SK-N-SH (cell line): Measurements from ENCODE around the gene TTC31. TPM values are rescaled to one million over a fixed set of nuclear protein-coding genes. Genes with fewer than 3 reads are reported as not detected.

Experiments
- CTCF ChIA-PET: fragments of 300-600, 350-600 bp; formaldehyde crosslinking; extraction: SDS; loops from one replicate; lab custom pipeline; 2021; lab: Yijun Ruan, JAX
- POLR2A ChIA-PET: fragments of 350-600 bp; sonication (Branson Sonifier 250); formaldehyde crosslinking; extraction: SDS; loops from one replicate; lab custom pipeline; 2020; ENCODE audit warnings: antibody characterized with exemption, inconsistent platforms; lab: Yijun Ruan, JAX
- DNase-seq: peaks from one replicate; pipeline ENCODE4 v3.0.0; 2012
- H2AFZ ChIP-seq: fragments of 200-600 bp; sonication (generic); 2 replicates; pipeline ENCODE4 v1.8.1; 2016; ENCODE audit warnings: antibody characterized with exemption, mild to moderate bottlenecking, low read depth
- H3F3A ChIP-seq: fragments of 200-600 bp; sonication (generic); replicated peaks from 2 replicates; pipeline ENCODE3; 2016; ENCODE audit warnings: antibody characterized with exemption, mild to moderate bottlenecking; ENCODE audit not compliant: insufficient read depth
- H3K27ac ChIP-seq, 2 experiments: fragments of 200-500 bp in 1 of 2; fragments of 200-600 bp in 1 of 2; sonication (Bioruptor generic) in 1 of 2; sonication (generic), shearing (Covaris generic) in 1 of 2; 2 replicates each; pipeline versions ENCODE4 v1.5.1 to v1.6.1; 2014 to 2016; ENCODE audit warnings: low read depth in 2 of 2, inconsistent platforms in 1 of 2, low read length in 1 of 2, mild to moderate bottlenecking in 1 of 2, mixed read lengths in 1 of 2
- H3K27me3 ChIP-seq: fragments of 200-600 bp; sonication (generic), shearing (Covaris generic); 2 replicates; pipeline ENCODE4 v1.6.1; 2016; ENCODE audit warnings: mixed run types; ENCODE audit not compliant: insufficient read depth
- H3K36me3 ChIP-seq, 2 experiments: fragments of 200-500 bp in 1 of 2; fragments of 200-600 bp in 1 of 2; sonication (Bioruptor generic) in 1 of 2; sonication (generic) in 1 of 2; replicated peaks in 1 of 2; 2 replicates each; pipeline versions ENCODE3 to v1.5.1; 2014 to 2016; ENCODE audit warnings: low read length in 1 of 2, mild to moderate bottlenecking in 1 of 2; ENCODE audit not compliant: insufficient read depth in 2 of 2, control insufficient read depth in 1 of 2
- H3K4me1 ChIP-seq, 2 experiments: fragments of 200-500 bp in 1 of 2; fragments of 200-600 bp in 1 of 2; sonication (Bioruptor generic) in 1 of 2; sonication (generic), shearing (Covaris generic) in 1 of 2; 2 replicates each; pipeline versions ENCODE4 v1.5.1 to v1.6.1; 2014 to 2016; ENCODE audit warnings: low read depth in 1 of 2, low read length in 1 of 2, mixed run types in 1 of 2; ENCODE audit not compliant: insufficient read depth in 2 of 2, control insufficient read depth in 1 of 2
- H3K4me2 ChIP-seq: fragments of 200-600 bp; sonication (generic), shearing (Covaris generic); 2 replicates; pipeline ENCODE4 v1.6.1; 2017; ENCODE audit warnings: mixed run types
- H3K4me3 ChIP-seq, 2 experiments: fragments of 200-500 bp in 1 of 2; fragments of 200-600 bp in 1 of 2; sonication (Bioruptor generic) in 1 of 2; sonication (generic), shearing (Covaris generic) in 1 of 2; 2 replicates each; pipeline versions ENCODE4 v1.5.1 to v1.8.1; 2014 to 2016; ENCODE audit warnings: low read depth in 2 of 2, inconsistent platforms in 1 of 2, low read length in 1 of 2, mild to moderate bottlenecking in 1 of 2, mixed read lengths in 1 of 2, moderate library complexity in 1 of 2
- H3K79me2 ChIP-seq: fragments of 200-600 bp; sonication (generic); 2 replicates; pipeline ENCODE4 v1.8.1; 2017; ENCODE audit warnings: mild to moderate bottlenecking; ENCODE audit not compliant: insufficient read depth
- H3K9ac ChIP-seq: fragments of 200-600 bp; sonication (generic); 2 replicates; pipeline ENCODE4 v1.6.1; 2017; ENCODE audit warnings: mixed run types
- H3K9me2 ChIP-seq: fragments of 200-600 bp; sonication (generic); 2 replicates; pipeline ENCODE4 v1.6.1; 2017; ENCODE audit warnings: mixed run types
- H3K9me3 ChIP-seq: fragments of 200-600 bp; sonication (generic); 2 replicates; pipeline ENCODE4 v1.6.1; 2017; ENCODE audit warnings: mixed run types, mild to moderate bottlenecking, moderate library complexity
- H4K20me1 ChIP-seq: fragments of 200-600 bp; sonication (generic); 2 replicates; pipeline ENCODE4 v1.6.1; 2017; ENCODE audit warnings: mild to moderate bottlenecking, mixed run types; ENCODE audit not compliant: insufficient read depth
- CTCF ChIP-seq: fragments of 200-600 bp; sonication (generic); IDR thresholded peaks from 2 replicates; pipeline ENCODE4 v1.6.1; 2017; ENCODE audit warnings: antibody characterized with exemption, mild to moderate bottlenecking, moderate library complexity
- EP300 ChIP-seq, 2 experiments: IDR thresholded peaks; 2 replicates each; pipeline versions ENCODE4 v1.4.0 to v1.6.1; 2012; ENCODE audit warnings: borderline replicate concordance in 1 of 2, low read depth in 1 of 2, low read length in 1 of 2
- EZH2phosphoT487 ChIP-seq: fragments of 200-600 bp; sonication (generic); IDR thresholded peaks from 2 replicates; pipeline ENCODE4 v1.6.1; 2017; ENCODE audit warnings: low read depth, mixed run types, mild to moderate bottlenecking, antibody characterized with exemption, moderate library complexity, borderline replicate concordance
- FOXM1 ChIP-seq: IDR thresholded peaks from 2 replicates; pipeline ENCODE4 v1.4.0; 2012; ENCODE audit warnings: low read depth, mild to moderate bottlenecking
- GABPA ChIP-seq: IDR thresholded peaks from 2 replicates; pipeline ENCODE4 v1.4.0; 2012; ENCODE audit warnings: low read depth, mild to moderate bottlenecking
- GATA2 ChIP-seq: sonication (generic); formaldehyde crosslinking; IDR thresholded peaks from 2 replicates; pipeline ENCODE4 v1.5.0; 2020; ENCODE audit warnings: mild to moderate bottlenecking, missing genetic modification reagents
- IRF3 ChIP-seq: fragments of 150-350 bp; IDR thresholded peaks from 2 replicates; pipeline ENCODE4 v1.6.1; 2016; ENCODE audit warnings: mild to moderate bottlenecking, low read depth, low read length
- JUND ChIP-seq: IDR thresholded peaks from 2 replicates; pipeline ENCODE4 v1.4.0; 2012
- MAX ChIP-seq: IDR thresholded peaks from 2 replicates; pipeline ENCODE4 v1.4.0; 2012; ENCODE audit warnings: low read depth
- MXI1 ChIP-seq: IDR thresholded peaks from 2 replicates; pipeline ENCODE4 v1.6.1; 2012; ENCODE audit warnings: mild to moderate bottlenecking, low read depth, low read length, improper control_type of control experiment
- NFIC ChIP-seq: IDR thresholded peaks from 2 replicates; pipeline ENCODE4 v1.4.0; 2012; ENCODE audit warnings: borderline replicate concordance
- NRF1 ChIP-seq: IDR thresholded peaks from 2 replicates; pipeline ENCODE4 v1.6.1; 2012; ENCODE audit warnings: low read depth, mild to moderate bottlenecking, low read length
- PBX3 ChIP-seq: IDR thresholded peaks from 2 replicates; pipeline ENCODE4; 2012
- RAD21 ChIP-seq: IDR thresholded peaks from 2 replicates; pipeline ENCODE4 v1.6.1; 2012; ENCODE audit warnings: mild to moderate bottlenecking, low read length
- RCOR1 ChIP-seq: fragments of 150-350 bp; IDR thresholded peaks from 2 replicates; pipeline ENCODE4 v1.6.1; 2017; ENCODE audit warnings: antibody characterized with exemption, low read length
- RFX5 ChIP-seq: IDR thresholded peaks from 2 replicates; pipeline ENCODE4 v1.6.1; 2012; ENCODE audit warnings: mild to moderate bottlenecking, improper control_type of control experiment, low read length
- SIN3A ChIP-seq: IDR thresholded peaks from 2 replicates; pipeline ENCODE4 v1.6.1; 2012; ENCODE audit warnings: low read depth, mild to moderate bottlenecking, low read length, moderate library complexity, borderline replicate concordance
- SMC3 ChIP-seq: IDR thresholded peaks from 2 replicates; pipeline ENCODE4 v1.6.1; 2012; ENCODE audit warnings: low read depth, low read length, improper control_type of control experiment
- TEAD4 ChIP-seq: IDR thresholded peaks from 2 replicates; pipeline ENCODE4 v1.4.0; 2012; ENCODE audit warnings: mild to moderate bottlenecking, borderline replicate concordance; ENCODE audit not compliant: insufficient read depth
- USF2 ChIP-seq: fragments of 150-350 bp; IDR thresholded peaks from 2 replicates; pipeline ENCODE4 v1.6.1; 2017; ENCODE audit warnings: antibody characterized with exemption, low read length, low read depth, borderline replicate concordance
- WGBS: methylation state at CpG from one replicate; pipeline ENCODE4 v1.1.6; 2017; ENCODE audit warnings: low lambda C conversion rate; 5-methylcytosine and 5-hydroxymethylcytosine counted together
- polyA plus RNA-seq, 3 experiments: library from polyadenylated mRNA; depleted of rRNA; stranded (reverse); fragments of >200 nt; gene quantifications; 2 replicates each; pipeline ENCODE4 v1.2.3, GENCODE V29; 2012

The TTC31 gene
- polyA plus RNA-seq, 1 of the 3 experiments (the other 2 are of a cell fraction) = 27.9 TPM

- POLR2A ChIA-PET = interaction anchor here (1.1 to 3.0 kb wide), 3 partner anchors 17 to 228 kb away, joined by 3 to 25 read pairs (median 3); partner anchors contain the start of genes C2orf81, WBP1 and WDR54
Measured at GRCh38 chr2:74438248-74438647, 44.6 kb upstream of the TTC31 start.

GRCh38 chr2:74439373-74439772 lies 43.5 kb upstream of the TTC31 start:
- H3K27me3 ChIP-seq = no peaks in the 10 kb centered on the region
- peak overlapping the region; percentile 73 to 75 for H3K4me3 ChIP-seq
- no peak for TF ChIP-seq SIN3A
- TF ChIP-seq PBX3 = no peak
- no peak for TF ChIP-seq JUND
- TF ChIP-seq EZH2phosphoT487 = no peak
- TF ChIP-seq TEAD4 = no peak
- TF ChIP-seq FOXM1 = no peak
- no peak for TF ChIP-seq RAD21
- TF ChIP-seq RFX5 = no peak
- TF ChIP-seq CTCF = no peak
- no peak for TF ChIP-seq EP300 (IDR thresholded peaks at IDR 0.05; ENCODE audit: borderline replicate concordance in 1 of 2, low read depth in 1 of 2, low read length in 1 of 2)
- TF ChIP-seq SMC3 = no peak
- TF ChIP-seq GATA2 (CRISPR knock-in tag) = no peak
- TF ChIP-seq, all 33 proteins: peak for 0
- Histone ChIP-seq H3F3A (peaks cover 6% of the 10 kb centered on the region), H3K9me2 (no peaks in the 10 kb centered on the region), H3K9ac (peak overlapping the region; percentile 77), H3K27ac (peak overlapping the region; percentile 64 to 98; a peak in 3 of 4 replicates), H3K4me2 (peak overlapping the region; percentile 97), H3K9me3 (no peaks in the 10 kb centered on the region), H2AFZ (no peak overlapping the region), H3K79me2 (peaks cover 30% of the 10 kb centered on the region), H4K20me1 (no peaks in the 10 kb centered on the region), H3K36me3 (no peaks in the 10 kb centered on the region), H3K4me1 (peaks cover 20 to 27% of the 10 kb centered on the region in 2 experiments; a peak in 3 of 4 replicates)
- CTCF ChIA-PET = interaction anchor here (1.0 to 2.5 kb wide), 11 partner anchors 9 to 105 kb away, joined by 3 to 9 read pairs (median 3); partner anchors contain the start of genes C2orf81, INO80B, WBP1 and WDR54
- no peak for DNase-seq
- POLR2A ChIA-PET = interaction anchor here (1.1 to 3.0 kb wide), 10 partner anchors 8 to 229 kb away, joined by 3 to 27 read pairs (median 8); partner anchors contain the start of genes C2orf81, INO80B, MRPL53 and TLX2
- 11% methylated on average over 3 of the region's 3 CpGs for WGBS

More at GRCh38 chr2:74438248-74438647, 44.6 kb upstream of the TTC31 start:
- TF ChIP-seq JUND (no peak), MAX (no peak), TEAD4 (no peak), NRF1 (no peak), GABPA (no peak), USF2 (no peak), IRF3 (no peak), EP300 (IDR thresholded peaks at IDR 0.05; ENCODE audit: borderline replicate concordance in 1 of 2, low read depth in 1 of 2, low read length in 1 of 2) (no peak), RCOR1 (no peak), NFIC (no peak), MXI1 (no peak), FOXM1 (no peak)
- Histone ChIP-seq H3K27ac (no peak overlapping the region), H3K9me3 (no peaks in the 10 kb centered on the region), H3K4me3 (peak overlapping the region in 1 of 2 experiments; percentile 73; a peak in 1 of 4 replicates), H3K4me2 (peak overlapping the region; percentile 97), H3K79me2 (peaks cover 34% of the 10 kb centered on the region), H2AFZ (no peak overlapping the region), H3K36me3 (no peaks in the 10 kb centered on the region), H4K20me1 (no peaks in the 10 kb centered on the region), H3F3A (no peaks in the 10 kb centered on the region), H3K27me3 (no peaks in the 10 kb centered on the region), H3K9me2 (no peaks in the 10 kb centered on the region), H3K9ac (no peak overlapping the region), H3K4me1 (peaks cover 16 to 27% of the 10 kb centered on the region in 2 experiments; a peak in 3 of 4 replicates)
- DNase-seq = no peak
- WGBS = 100% methylated on average over 1 of the region's 1 CpG
- CTCF ChIA-PET = interaction anchor here (1.1 to 1.7 kb wide), 4 partner anchors 9 to 103 kb away, joined by 3 to 6 read pairs (median 3); partner anchors contain the start of genes C2orf81 and WDR54
